Endothelial cell (in vitro differentiated cells): ENCODE data around the gene AKR7A3. TPM values are rescaled to one million over a fixed set of nuclear protein-coding genes. Genes with fewer than 3 reads are reported as not detected.
A peak's percentile ranks its signal among the peaks of the same experiment; 100 is the strongest.

Experiments
- DNase-seq: peaks from one replicate; pipeline ENCODE4 v3.0.0; 2021; ENCODE audit warnings: low spot score
- H3K27ac Mint-ChIP-seq: one replicate; pipeline ENCODE4 v1.8.0; 2021; ENCODE audit warnings: mixed read lengths, inconsistent platforms; ENCODE audit not compliant: unreplicated experiment
- H3K27me3 Mint-ChIP-seq: one replicate; pipeline ENCODE4 v1.8.0; 2021; ENCODE audit warnings: mild to moderate bottlenecking, moderate library complexity, mixed read lengths, inconsistent platforms; ENCODE audit not compliant: unreplicated experiment
- H3K36me3 Mint-ChIP-seq: one replicate; pipeline ENCODE4 v1.8.0; 2021; ENCODE audit warnings: mild to moderate bottlenecking, low read depth, mixed read lengths, inconsistent platforms; ENCODE audit not compliant: unreplicated experiment
- H3K4me1 Mint-ChIP-seq: one replicate; pipeline ENCODE4 v1.8.0; 2021; ENCODE audit warnings: mild to moderate bottlenecking, mixed read lengths, inconsistent platforms; ENCODE audit not compliant: unreplicated experiment
- H3K4me3 Mint-ChIP-seq: one replicate; pipeline ENCODE4 v1.8.0; 2021; ENCODE audit warnings: mild to moderate bottlenecking, mixed read lengths, inconsistent platforms; ENCODE audit not compliant: unreplicated experiment
- H3K9me3 Mint-ChIP-seq: one replicate; pipeline ENCODE4 v1.8.0; 2021; ENCODE audit warnings: mixed read lengths, inconsistent platforms; ENCODE audit not compliant: unreplicated experiment
- CTCF ChIP-seq: fragments of 200-600 bp; sonication (generic); IDR thresholded peaks from one replicate; pipeline ENCODE4 v1.5.0; 2021; ENCODE audit warnings: antibody characterized with exemption; ENCODE audit not compliant: unreplicated experiment
- total RNA-seq: library from RNA; stranded (reverse); fragmentation: NEBNext Ultra II Directional; extraction: Animal tissue kit (Norgen Biotek cat#: 25700); gene quantifications from one replicate; pipeline ENCODE4 v1.2.1, GENCODE V29; 2021; ENCODE audit not compliant: unreplicated experiment

Gene AKR7A3
- total RNA-seq, 1 donor from 2014 or later = 1.1 TPM

DNA sequence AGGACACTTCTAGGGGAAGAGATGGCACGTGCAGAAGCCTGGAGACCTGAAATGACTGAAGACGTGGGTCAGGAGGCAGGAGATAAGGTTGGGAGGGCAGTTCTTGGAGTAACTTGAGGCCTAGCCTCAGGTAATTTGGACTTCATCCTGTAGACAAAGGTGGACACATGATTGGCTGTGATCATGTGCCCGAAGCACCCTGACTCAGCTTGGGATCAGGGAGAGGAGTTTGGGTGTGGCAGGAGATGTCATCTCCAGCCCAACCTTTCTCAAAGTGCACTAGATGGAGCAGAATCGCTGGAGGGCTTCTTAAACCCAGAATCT lies 25.0 kb upstream of the AKR7A3 start:
- H3K4me3 Mint-ChIP-seq = peak overlapping the region; percentile 86
- H3K36me3 Mint-ChIP-seq = peaks cover 13% of the 10 kb centered on the region
- H3K4me1 Mint-ChIP-seq = peaks cover 29% of the 10 kb centered on the region
- no peak for TF ChIP-seq CTCF
- DNase-seq = no peak
- H3K27me3 Mint-ChIP-seq = peaks cover 16% of the 10 kb centered on the region
- H3K9me3 Mint-ChIP-seq = no peaks in the 10 kb centered on the region
- no peak overlapping the region for H3K27ac Mint-ChIP-seq

DNA sequence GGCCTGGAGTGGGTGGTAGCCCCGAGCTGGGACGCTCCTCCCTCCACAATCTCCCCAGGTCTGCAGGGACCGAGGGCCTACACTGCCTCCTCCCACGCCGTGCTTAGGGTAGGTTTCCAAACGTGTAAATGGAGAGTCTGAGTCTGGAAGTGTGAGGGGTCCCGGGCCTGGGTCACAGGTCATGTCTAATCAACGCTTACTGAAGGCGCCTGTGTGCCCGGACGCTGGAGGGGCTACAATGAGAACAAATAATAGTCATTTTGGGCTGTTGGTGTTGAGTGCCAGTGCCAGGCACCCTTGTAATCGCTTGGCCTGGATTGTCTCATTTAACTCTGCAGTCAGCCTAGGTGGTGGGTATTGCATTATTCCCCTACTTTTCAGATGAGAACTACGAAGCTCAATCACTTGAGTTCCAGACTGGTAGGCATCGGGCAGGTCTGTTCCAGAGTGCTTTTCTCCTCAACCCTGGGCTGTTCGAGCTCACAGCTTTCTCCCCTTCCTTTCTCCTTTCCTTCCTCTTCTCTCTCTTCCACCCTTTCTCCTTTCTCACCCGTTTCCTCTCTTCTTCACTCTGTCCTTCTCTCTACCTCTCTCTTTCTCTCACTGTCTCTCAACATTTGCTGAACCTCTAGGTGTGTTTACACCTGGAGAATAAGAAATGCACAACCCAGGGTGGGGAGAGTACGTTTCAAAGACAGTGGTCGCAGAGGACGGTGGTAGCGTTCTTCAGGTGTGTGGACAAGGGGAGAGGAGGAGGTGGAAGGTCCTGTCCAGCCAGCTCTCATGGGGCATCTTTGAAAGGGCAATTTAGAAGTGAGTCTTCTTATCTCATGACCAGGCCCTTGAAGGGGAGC lies 24.4 kb upstream of the AKR7A3 start:
- no peaks in the 10 kb centered on the region for H3K9me3 Mint-ChIP-seq
- no peak overlapping the region for H3K27ac Mint-ChIP-seq
- peaks cover 29% of the 10 kb centered on the region for H3K4me1 Mint-ChIP-seq
- H3K36me3 Mint-ChIP-seq = peaks cover 10% of the 10 kb centered on the region
- DNase-seq = no peak
- TF ChIP-seq CTCF = no peak
- peaks cover 14% of the 10 kb centered on the region for H3K27me3 Mint-ChIP-seq
- peak overlapping the region; percentile 86 for H3K4me3 Mint-ChIP-seq

DNA sequence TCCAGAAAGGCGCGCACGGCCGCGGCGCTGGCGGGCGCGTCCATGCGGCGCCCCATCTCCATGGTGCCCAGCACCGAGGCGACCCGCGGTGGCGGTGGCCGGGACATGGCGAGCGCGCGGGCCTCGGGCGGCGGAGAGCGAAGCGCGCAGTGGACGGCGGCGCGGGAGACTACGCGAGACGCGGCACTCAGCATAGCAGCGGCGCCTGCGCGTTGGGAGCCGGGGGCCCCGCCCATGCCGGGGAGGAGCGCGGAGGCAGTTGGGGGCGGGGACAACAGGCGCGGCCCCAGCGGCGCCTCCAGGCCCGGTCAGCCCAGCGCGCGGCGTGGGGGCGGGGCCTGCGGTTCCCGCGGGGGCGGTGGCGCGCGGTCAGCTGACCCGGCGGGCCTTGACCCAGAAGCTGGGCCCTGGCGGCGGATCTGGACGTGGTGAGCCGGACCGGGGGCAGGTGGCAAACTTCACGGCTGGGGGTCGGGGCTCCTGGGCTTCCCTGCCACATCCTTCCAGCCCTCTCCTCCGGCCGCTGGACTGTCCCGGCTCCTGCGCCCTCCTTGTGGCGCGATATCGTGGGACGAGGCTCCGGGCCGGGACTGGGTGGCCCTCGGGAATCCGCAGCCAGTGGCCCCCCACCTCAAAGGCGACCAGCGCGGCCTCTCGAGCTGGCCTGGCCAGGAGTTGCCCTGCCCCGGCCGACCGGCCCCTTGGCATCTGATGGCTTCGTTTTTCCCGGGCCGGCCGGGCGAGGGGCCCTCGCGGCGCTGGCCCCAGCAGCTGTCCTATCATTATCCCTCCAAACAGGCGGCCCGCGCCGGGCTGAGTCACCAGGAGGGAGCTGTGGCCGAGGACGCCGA lies 23.6 kb upstream of the AKR7A3 start, which contains the start of the genes AKR7A2 and SLC66A1:
TSS of gene AKR7A2 (minus strand) at position 214 of the 851 bp plus-strand sequence. CDS start at position 194, 20 bp downstream.
TSS of gene SLC66A1 (plus strand) at position 396 of the 851 bp plus-strand sequence. CDS start 5,352 bp downstream, outside the sequence.
- Mint-ChIP-seq H3K36me3 (peaks cover 13% of the 10 kb centered on the region), H3K4me1 (peaks cover 29% of the 10 kb centered on the region), H3K27me3 (peaks cover 16% of the 10 kb centered on the region), H3K9me3 (no peaks in the 10 kb centered on the region), H3K4me3 (peak within 1 kb of the TSS; percentile 93), H3K27ac (no peak within 1 kb of the TSS)
- DNase-seq = peak; percentile 97
- TF ChIP-seq CTCF = no peak

- Mint-ChIP-seq H3K27ac (no peak overlapping the region), H3K36me3 (peaks cover 19% of the 10 kb centered on the region), H3K4me1 (peaks cover 26% of the 10 kb centered on the region), H3K4me3 (peak overlapping the region; percentile 93), H3K27me3 (peaks cover 15% of the 10 kb centered on the region), H3K9me3 (no peaks in the 10 kb centered on the region)
- DNase-seq = no peak
- TF ChIP-seq CTCF = no peak
Observed at GRCh38 chr1:19311503-19311930, 22.9 kb upstream of the AKR7A3 start.
